Skin of body (tissue), 2 donors: ENCODE measurements around the gene RPAP3. TPM values are rescaled to one million over a fixed set of nuclear protein-coding genes. Genes with fewer than 3 reads are reported as not detected.

Experiments used
- DNase-seq: peaks from one replicate; lab custom pipeline; 2025; lab: John Stamatoyannopoulos, UW
- total RNA-seq: library from RNA; depleted of rRNA; stranded (reverse); fragments of >200 nt; gene quantifications from one replicate; pipeline ENCODE4 v1.2.3, GENCODE V29; 2014

RPAP3 gene
- total RNA-seq, 1 donor from 2014 or later: 16.2 TPM

GRCh38 chr12:47743311-47743860 is 37.6 kb upstream of the RPAP3 start:
- no peak for DNase-seq

- no peak for DNase-seq
Observed at GRCh38 chr12:47742253-47742825, 36.5 kb upstream of the RPAP3 start.

GRCh38 chr12:47741340-47741703 is 35.5 kb upstream of the RPAP3 start:
- DNase-seq: peak; percentile 23

GRCh38 chr12:47740606-47741339 is 34.9 kb upstream of the RPAP3 start:
- DNase-seq: no peak

- no peak for DNase-seq
Observed at GRCh38 chr12:47739979-47740378, 34.1 kb upstream of the RPAP3 start.

- DNase-seq: no peak
Observed at GRCh38 chr12:47739297-47739696, 33.5 kb upstream of the RPAP3 start.

GRCh38 chr12:47737936-47738594 is 32.2 kb upstream of the RPAP3 start:
- DNase-seq: no peak

- no peak for DNase-seq
Observed at GRCh38 chr12:47736877-47737676, 31.2 kb upstream of the RPAP3 start.

- no peak for DNase-seq
Observed at GRCh38 chr12:47736216-47736615, 30.4 kb upstream of the RPAP3 start.

- no peak for DNase-seq
Observed at GRCh38 chr12:47735649-47736048, 29.8 kb upstream of the RPAP3 start.

GRCh38 chr12:47734725-47735480 is 29.1 kb upstream of the RPAP3 start:
- no peak for DNase-seq

GRCh38 chr12:47733142-47733541 is 27.3 kb upstream of the RPAP3 start:
- DNase-seq: no peak

- no peak for DNase-seq
Observed at GRCh38 chr12:47732504-47732903, 26.7 kb upstream of the RPAP3 start.

- no peak for DNase-seq
Observed at GRCh38 chr12:47731723-47732122, 25.9 kb upstream of the RPAP3 start.

GRCh38 chr12:47730341-47730744 is 24.5 kb upstream of the RPAP3 start:
- no peak for DNase-seq

- no peak for DNase-seq
Observed at GRCh38 chr12:47729233-47729632, 23.4 kb upstream of the RPAP3 start.

GRCh38 chr12:47725893-47726292 is 20.1 kb upstream of the RPAP3 start:
- peak; percentile 26 for DNase-seq

- DNase-seq: no peak
Observed at GRCh38 chr12:47725091-47725772, 19.4 kb upstream of the RPAP3 start, which contains the start of gene ENDOU. TSS of gene ENDOU (minus strand) at chr12:47725490. CDS start at chr12:47725413, 77 bp downstream.

GRCh38 chr12:47722941-47723631 is 17.3 kb upstream of the RPAP3 start:
- no peak for DNase-seq
